Loucy (cell line): ENCODE measurements around the gene MUC6.

Source experiments
- CTCF ChIP-seq: fragments of 200-600 bp; sonication (generic); conservative IDR thresholded peaks from 2 replicates; pipeline ENCODE4 v1.5.1; 2014; ENCODE audit warnings: mild to moderate bottlenecking, antibody characterized with exemption, low read length
- EZH2phosphoT487 ChIP-seq: fragments of 200-600 bp; IDR thresholded peaks from 2 replicates; pipeline ENCODE4 v1.6.1; 2018; ENCODE audit warnings: antibody characterized with exemption, mild to moderate bottlenecking, moderate library complexity, borderline replicate concordance

DNA sequence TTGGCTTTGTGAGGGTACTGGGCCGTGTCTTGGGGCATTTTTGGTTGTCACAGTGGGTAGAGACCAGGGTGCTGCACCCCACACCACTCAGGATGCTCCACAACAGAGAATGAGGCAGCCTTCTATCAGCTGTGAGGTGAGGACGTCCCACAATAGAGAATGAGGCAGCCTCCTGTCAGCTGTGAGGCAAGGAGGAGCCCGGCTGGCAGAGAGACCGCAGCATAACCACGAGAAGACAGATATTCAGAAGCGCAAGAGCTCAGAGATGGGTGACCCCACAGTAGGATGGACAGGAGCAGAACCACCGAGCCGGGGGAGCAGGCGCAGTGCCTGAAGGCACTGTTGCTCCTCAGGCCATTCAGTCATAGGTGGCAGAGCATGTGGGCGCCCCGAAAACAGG is 63.3 kb downstream of the MUC6 start:
- TF ChIP-seq CTCF, result no peak
- TF ChIP-seq EZH2phosphoT487, result no peak
